Measurements from ENCODE around the gene LSM11.

LSM11 gene

DNA sequence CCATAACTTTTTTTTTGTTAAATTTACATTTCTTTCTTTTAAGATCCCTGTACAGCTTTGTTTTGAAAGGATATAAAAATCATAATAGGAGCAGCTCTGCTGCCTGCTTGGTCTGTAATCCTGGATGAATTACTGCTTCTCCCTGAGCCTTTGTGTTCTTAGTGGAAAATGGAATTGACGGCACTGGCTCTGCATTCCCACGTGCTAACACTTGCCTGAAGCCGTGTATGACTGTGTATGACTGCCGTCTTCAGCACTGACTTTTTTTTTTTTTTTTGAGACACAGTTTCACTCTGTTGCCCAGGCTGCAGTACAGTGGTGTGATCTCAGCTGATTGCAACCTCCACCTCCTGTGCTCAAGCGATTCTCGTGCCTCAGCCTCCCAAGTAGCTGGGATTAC lies 7.5 kb upstream of the LSM11 start:
- no peak for DNase-seq

DNA sequence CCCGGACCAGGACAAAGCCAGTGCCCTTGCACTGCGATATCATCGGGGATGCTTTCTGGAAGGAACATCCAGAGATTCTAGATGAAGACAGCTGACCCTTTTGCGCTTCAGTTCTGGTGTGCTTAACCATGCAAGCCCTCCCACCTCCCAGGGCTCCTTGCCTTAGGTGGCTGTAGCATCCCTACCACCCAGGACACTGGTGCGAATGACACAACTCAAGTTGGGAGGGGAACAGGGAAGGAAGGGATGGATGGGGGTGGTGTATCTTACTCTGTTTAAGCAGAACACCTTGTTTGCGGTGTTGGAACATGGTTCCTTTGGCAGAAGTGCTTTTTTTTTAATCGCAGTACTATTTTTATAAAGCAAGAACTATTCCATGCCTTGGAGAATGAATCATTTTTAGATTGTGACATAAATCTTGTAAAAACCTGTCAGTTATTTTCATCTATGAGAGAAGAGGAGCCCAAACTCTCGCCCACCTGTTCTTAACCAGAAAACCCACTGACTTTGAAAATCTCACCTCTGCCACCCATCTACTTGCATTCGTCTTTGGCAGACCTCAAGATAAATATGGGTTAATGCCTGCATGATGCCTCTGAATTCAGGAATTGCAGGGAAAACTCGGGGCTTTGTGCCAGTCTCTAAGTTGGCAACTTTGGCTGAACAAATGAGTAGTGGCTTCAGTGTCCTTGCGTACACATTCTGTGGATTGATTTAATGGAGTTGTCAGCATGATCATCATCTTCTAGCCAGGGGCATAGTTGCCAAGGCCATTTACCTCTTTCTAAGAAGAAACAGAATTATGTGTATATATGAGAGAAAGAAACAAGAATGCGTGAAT lies 3.9 kb upstream of the LSM11 start:
- no peak for DNase-seq

DNA sequence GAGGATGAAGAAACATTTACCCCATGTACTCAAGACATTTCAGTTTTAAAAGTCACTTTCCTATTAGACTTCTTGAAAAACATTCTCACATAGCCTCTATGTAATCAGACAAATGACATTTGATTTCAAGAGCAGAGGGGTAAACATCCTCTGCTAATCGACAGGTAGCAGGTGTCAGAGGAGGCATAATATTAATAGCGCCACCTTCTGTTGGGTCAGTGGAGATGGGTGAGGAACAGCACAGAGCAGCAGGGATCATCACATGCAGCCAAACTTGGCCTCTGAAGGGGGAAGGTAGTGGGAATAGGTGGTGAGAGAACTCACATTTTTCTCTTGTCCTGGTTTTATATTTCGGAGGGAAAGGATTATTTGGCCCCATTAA lies 3.3 kb upstream of the LSM11 start:
- no peak for DNase-seq

- no peak for DNase-seq
Measured at GRCh38 chr5:157741131-157741530, 2.4 kb upstream of the LSM11 start.

DNA sequence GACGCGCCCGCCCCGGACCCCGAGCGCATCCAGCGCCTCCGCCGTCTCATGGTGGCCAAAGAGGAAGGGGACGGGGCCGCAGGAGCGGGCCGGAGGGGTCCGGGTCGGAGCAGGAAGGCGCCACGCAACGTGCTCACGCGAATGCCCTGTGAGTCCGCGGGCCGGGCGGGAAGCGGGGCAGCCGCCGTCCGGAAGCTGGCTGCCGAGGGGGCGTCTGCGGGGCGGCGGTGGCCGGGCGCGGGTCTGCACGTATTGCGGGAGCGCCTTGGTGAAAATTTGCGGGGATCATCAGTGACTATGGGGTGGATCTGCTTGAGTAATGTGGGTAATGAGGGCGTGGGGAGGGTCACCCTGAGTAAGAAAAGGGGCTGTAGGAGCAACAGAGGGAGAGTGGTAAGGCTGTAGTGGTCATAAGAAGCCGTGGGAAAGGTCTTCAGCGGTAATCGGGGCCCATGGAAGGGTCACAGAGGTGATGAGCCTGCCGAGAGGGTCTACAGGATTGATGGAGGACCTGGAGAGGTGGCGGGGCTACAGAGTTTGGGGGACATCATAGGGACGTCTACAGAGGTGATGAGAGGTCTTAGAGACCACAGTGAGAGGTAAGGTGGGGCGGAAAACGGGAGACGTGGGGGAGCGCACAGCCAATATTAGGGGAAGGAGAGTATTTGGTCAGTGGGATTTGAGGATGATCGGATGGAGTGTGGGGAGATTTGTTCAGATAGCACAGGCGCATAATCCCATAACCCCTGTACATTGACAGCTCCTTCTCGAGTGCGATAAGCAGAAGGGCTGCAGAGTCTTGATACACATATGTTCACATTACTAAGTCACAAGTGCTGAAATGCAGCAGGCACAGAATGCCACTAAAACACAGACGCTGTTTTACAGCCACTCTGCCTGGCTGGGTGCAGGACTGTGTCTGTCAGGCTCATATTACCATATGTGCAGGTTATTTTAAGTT lies 819 bp downstream of the LSM11 start:
- peak; percentile 70 for DNase-seq

DNA sequence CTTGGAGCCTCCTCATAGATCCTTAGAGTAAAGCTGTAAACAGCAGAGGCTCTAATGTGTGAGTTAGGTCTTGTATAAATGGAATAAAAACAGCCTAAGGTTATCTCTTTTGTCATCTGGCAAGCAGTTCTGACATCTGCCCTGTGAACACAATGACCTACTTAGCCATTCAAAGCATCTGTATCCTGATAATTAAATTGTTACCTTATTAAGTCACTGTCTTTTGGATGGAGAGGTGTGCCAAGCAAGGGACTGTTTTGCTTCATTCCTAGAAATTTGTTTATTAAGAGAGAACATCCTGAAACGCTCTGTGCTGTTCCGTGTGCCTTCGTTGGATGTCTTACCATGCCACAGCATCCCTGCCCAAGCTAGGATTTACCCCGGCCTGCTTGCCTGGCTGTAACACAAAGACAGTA lies 1.5 kb downstream of the LSM11 start:
- no peak for DNase-seq

- DNase-seq, result no peak
Measured at GRCh38 chr5:157747173-157747740, 3.7 kb downstream of the LSM11 start.

GRCh38 chr5:157747766-157748700 lies 4.5 kb downstream of the LSM11 start:
- no peak for DNase-seq

- no peak for DNase-seq
Measured at GRCh38 chr5:157748760-157749461, 5.4 kb downstream of the LSM11 start.

GRCh38 chr5:157749462-157749799 lies 5.9 kb downstream of the LSM11 start:
- no peak for DNase-seq

DNA sequence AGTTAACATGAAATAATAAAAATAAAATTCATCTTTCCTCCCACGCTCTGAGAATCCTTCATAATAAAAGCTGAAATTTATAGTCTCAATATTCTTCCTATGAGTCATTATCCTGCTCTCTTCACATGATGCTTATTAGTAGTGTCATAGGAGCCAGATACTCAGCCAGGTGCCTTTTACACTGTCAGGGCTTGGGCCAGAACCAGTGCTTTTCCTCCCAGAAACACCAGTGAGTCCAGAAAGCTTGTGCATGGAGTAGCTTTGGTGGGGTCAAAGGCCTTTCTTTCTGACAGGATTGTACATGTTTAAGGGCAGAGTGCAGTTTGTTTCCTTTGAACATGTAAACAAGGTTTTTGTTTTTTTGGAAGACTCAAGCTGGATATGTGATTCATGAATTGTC lies 6.8 kb downstream of the LSM11 start:
- no peak for DNase-seq

DNA sequence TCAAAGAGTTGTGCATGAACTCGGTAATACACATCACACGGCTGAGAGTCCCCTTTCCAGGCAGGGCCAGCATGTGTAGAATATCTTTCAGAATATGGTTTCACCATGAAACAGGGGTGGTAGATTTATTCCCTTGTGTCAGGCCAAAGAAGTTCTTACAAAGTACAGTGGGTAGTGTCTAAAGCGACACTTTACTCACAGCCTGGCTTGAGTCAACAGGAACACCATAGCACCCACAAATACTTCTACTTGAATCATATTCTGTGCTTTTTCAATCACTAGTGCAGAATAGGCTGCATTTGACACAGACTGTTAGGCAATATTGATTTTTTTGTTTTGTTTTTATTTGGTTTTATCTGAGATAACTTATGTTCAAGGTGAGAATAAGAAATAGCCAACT lies 12.6 kb downstream of the LSM11 start:
- DNase-seq, result no peak

DNA sequence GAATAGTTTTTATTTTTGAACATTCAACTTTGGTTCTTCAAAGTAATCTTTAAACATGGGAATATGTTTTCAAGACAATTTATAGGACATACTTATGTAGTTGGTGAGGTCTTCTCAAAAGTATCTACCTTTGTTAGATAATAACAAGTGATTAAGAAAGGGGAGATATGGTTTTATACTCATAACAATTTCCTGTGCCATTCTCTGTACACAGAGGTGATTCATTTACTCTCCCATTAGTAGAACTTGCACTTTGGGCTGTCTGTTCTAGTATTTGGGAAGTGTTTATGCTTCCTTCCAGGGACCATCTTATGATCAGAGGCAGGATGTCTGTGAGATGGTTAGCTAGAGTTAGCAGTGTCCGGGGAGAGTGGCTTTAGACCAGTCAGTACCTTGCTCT lies 15.2 kb downstream of the LSM11 start:
- no peak for DNase-seq

- DNase-seq, result no peak
Measured at GRCh38 chr5:157761690-157762621, 18.4 kb downstream of the LSM11 start.

DNA sequence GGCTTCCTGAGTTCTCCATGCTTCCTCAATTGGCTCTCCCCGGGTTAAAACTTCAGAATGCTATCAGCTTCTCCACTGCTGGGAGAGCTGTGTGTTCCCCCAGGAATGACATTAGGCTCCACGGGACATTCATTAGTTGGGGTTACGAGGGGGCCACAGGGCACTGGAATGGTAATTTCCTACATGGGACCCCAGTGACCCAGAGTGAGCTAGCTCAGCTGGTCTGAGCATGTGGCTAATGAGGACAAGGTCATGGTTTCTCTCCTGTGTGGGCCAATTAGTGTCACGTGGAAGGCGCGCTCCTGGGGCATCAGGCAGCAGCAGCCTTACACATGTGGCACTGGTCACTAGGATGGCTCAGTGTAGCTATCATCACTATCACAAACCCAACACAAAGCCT lies 21.0 kb downstream of the LSM11 start:
- DNase-seq, result no peak

DNA sequence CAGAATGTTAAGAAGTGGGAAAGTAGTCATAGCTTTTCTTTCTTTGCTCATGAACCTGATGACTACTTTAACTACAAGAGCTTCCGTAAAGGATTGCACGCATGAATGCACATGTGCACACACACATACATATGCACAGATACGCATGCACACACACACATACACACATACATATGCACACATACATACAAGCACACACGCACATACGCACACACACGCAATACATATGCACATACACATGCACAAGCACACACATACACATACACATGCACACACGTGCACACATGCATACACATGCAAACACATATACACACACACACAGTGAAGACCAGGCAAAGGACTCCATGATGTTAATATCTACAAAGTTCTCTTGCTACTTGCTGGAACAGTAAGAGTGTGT lies 22.9 kb downstream of the LSM11 start:
- DNase-seq, result no peak

DNA sequence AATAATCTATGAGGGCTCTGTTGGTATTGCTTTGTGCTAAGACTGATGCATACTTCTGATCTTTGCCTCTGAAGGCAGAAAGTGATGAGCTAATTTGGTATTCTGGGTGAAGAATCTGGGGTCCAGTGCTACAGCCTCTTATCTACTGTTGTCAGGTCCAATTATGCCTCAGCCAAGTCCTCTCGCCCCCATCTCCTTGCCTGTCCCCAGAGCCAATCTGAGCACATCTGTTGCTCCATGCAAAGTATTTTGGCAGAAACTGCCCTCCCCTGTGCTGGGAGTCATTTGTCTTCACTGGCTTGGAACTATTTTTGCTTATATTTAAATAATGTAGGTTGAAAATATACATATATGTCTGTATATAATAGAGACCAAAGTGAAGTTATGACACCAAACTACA lies 23.4 kb downstream of the LSM11 start:
- no peak for DNase-seq

GRCh38 chr5:157767689-157768088 lies 24.2 kb downstream of the LSM11 start:
- DNase-seq, result no peak

- no peak for DNase-seq
Measured at GRCh38 chr5:157770665-157771064, 27.2 kb downstream of the LSM11 start.

DNA sequence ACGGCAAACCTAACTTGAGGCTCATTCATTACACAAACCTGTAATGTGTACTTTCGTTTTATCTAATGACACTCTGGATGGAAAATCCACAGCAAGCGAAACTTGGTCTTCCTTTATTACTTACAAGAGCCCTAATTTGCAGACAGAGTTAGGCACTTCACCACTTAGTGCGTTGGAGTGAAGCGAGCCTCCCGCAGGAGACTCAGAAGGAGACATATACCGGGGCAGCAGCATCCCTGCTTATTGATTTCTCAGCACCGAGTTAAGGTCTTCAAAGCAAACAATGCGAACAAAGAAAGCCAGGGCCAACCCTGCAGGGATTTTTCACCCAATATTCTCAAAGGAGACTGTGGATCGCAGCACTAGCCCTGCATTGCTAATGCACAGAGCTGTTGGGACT lies 28.6 kb downstream of the LSM11 start:
- no peak for DNase-seq

Measured in activated CD8-positive, alpha-beta memory T cell treated with anti-CD3 and anti-CD28 coated beads, Interleukin-2, amount 50 U/mL, for 48 hours (primary cell).